ENCODE data around the gene LIMD2. TPM values are rescaled to one million over a fixed set of nuclear protein-coding genes. Genes with fewer than 3 reads are reported as not detected.

The LIMD2 gene
- total RNA-seq, 2 donors from 2014 or later: 97.5 to 111 TPM

DNA sequence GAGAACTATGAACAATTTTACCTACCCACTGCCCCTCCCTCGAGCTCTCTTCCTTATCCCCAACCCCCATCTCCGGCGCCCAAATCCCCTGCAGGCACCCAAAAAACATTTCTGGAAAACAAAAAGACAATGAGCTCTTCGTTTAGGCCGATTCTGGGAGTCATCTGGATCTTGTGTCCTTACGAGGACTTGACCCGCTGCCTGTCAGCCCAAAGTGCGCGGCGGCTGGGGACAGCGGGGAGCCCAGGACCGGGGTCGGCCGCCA lies 41.1 kb upstream of the LIMD2 start:
- Mint-ChIP-seq H3K4me3 (peak overlapping the region; percentile 87), H3K36me3 (ENCODE audit: low read depth) (peaks cover 9% of the 10 kb centered on the region), H3K27me3 (ENCODE audit: insufficient read depth) (no peaks in the 10 kb centered on the region), H3K4me1 (peaks cover 5% of the 10 kb centered on the region), H3K27ac (peak overlapping the region; percentile 92), H3K9me3 (no peaks in the 10 kb centered on the region)
- Histone ChIP-seq H3K27ac (ENCODE audit: low read depth, low read length) (peak overlapping the region; percentile 96), H3K9me3 (ENCODE audit: control insufficient read depth, low read length) (no peaks in the 10 kb centered on the region), H3K4me3 (ENCODE audit: low read length) (peak overlapping the region; percentile 98), H3K4me1 (ENCODE audit: control insufficient read depth, insufficient read depth, low read length) (no peaks in the 10 kb centered on the region), H3K27me3 (ENCODE audit: control insufficient read depth, insufficient read depth, low read length, poor library complexity, severe bottlenecking) (no peaks in the 10 kb centered on the region), H3K36me3 (ENCODE audit: control insufficient read depth, insufficient read depth, low read length) (peaks cover 8% of the 10 kb centered on the region), H3K9ac (ENCODE audit: extremely low read depth, low read length, poor library complexity, severe bottlenecking) (peak overlapping the region; percentile 80)
- 0% methylated on average over 6 to 14 of the region's 14 CpGs for WGBS, 2 experiments (ENCODE audit: insufficient coverage in 1 of 2, insufficient read length in 1 of 2)
- TF ChIP-seq, protein P1, sequence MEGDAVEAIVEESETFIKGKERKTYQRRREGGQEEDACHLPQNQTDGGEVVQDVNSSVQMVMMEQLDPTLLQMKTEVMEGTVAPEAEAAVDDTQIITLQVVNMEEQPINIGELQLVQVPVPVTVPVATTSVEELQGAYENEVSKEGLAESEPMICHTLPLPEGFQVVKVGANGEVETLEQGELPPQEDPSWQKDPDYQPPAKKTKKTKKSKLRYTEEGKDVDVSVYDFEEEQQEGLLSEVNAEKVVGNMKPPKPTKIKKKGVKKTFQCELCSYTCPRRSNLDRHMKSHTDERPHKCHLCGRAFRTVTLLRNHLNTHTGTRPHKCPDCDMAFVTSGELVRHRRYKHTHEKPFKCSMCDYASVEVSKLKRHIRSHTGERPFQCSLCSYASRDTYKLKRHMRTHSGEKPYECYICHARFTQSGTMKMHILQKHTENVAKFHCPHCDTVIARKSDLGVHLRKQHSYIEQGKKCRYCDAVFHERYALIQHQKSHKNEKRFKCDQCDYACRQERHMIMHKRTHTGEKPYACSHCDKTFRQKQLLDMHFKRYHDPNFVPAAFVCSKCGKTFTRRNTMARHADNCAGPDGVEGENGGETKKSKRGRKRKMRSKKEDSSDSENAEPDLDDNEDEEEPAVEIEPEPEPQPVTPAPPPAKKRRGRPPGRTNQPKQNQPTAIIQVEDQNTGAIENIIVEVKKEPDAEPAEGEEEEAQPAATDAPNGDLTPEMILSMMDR (conservative IDR thresholded peaks at IDR 0.05): no peak
- no peak for DNase-seq

GRCh38 chr17:63740464-63741142 lies 40.7 kb upstream of the LIMD2 start:
- H3K27ac ChIP-seq (ENCODE audit: low read depth, low read length): no peak overlapping the region
- Mint-ChIP-seq H3K9me3 (no peaks in the 10 kb centered on the region), H3K4me1 (peaks cover 5% of the 10 kb centered on the region), H3K4me3 (peak overlapping the region; percentile 87), H3K27me3 (ENCODE audit: insufficient read depth) (no peaks in the 10 kb centered on the region), H3K27ac (peak overlapping the region; percentile 92), H3K36me3 (ENCODE audit: low read depth) (peaks cover 5% of the 10 kb centered on the region)
- no peak for DNase-seq
- H3K9ac ChIP-seq (ENCODE audit: extremely low read depth, low read length, poor library complexity, severe bottlenecking): peak overlapping the region; percentile 80
- WGBS, 2 experiments (ENCODE audit: insufficient coverage in 1 of 2, insufficient read length in 1 of 2): 39 to 44% methylated on average over 5 to 7 of the region's 12 CpGs
- H3K27me3 ChIP-seq (ENCODE audit: control insufficient read depth, insufficient read depth, low read length, poor library complexity, severe bottlenecking): no peaks in the 10 kb centered on the region
- peak overlapping the region; percentile 98 for H3K4me3 ChIP-seq (ENCODE audit: low read length)
- no peaks in the 10 kb centered on the region for H3K4me1 ChIP-seq (ENCODE audit: control insufficient read depth, insufficient read depth, low read length)
- H3K9me3 ChIP-seq (ENCODE audit: control insufficient read depth, low read length): no peaks in the 10 kb centered on the region
- peaks cover 3% of the 10 kb centered on the region for H3K36me3 ChIP-seq (ENCODE audit: control insufficient read depth, insufficient read depth, low read length)
- TF ChIP-seq, protein P1 (conservative IDR thresholded peaks at IDR 0.05): no peak

GRCh38 chr17:63735691-63736090 lies 35.8 kb upstream of the LIMD2 start:
- peaks cover 4% of the 10 kb centered on the region for H3K36me3 Mint-ChIP-seq (ENCODE audit: low read depth)
- H3K4me3 Mint-ChIP-seq: no peak overlapping the region
- H3K27me3 Mint-ChIP-seq (ENCODE audit: insufficient read depth): no peaks in the 10 kb centered on the region
- H3K27me3 ChIP-seq (ENCODE audit: control insufficient read depth, insufficient read depth, low read length, poor library complexity, severe bottlenecking): no peaks in the 10 kb centered on the region
- DNase-seq: no peak
- H3K9me3 ChIP-seq (ENCODE audit: control insufficient read depth, low read length): no peaks in the 10 kb centered on the region
- H3K4me3 ChIP-seq (ENCODE audit: low read length): no peak overlapping the region
- H3K4me1 ChIP-seq (ENCODE audit: control insufficient read depth, insufficient read depth, low read length): no peaks in the 10 kb centered on the region
- no peak overlapping the region for H3K27ac Mint-ChIP-seq
- 96 to 97% methylated on average over 7 to 8 of the region's 8 CpGs for WGBS, 2 experiments (ENCODE audit: insufficient coverage in 1 of 2, insufficient read length in 1 of 2)
- H3K4me1 Mint-ChIP-seq: peaks cover 3% of the 10 kb centered on the region
- TF ChIP-seq, protein P1 (conservative IDR thresholded peaks at IDR 0.05): no peak
- no peaks in the 10 kb centered on the region for H3K9me3 Mint-ChIP-seq
- H3K27ac ChIP-seq (ENCODE audit: low read depth, low read length): no peak overlapping the region
- no peaks in the 10 kb centered on the region for H3K36me3 ChIP-seq (ENCODE audit: control insufficient read depth, insufficient read depth, low read length)
- no peak overlapping the region for H3K9ac ChIP-seq (ENCODE audit: extremely low read depth, low read length, poor library complexity, severe bottlenecking)

Data from endodermal cell (in vitro differentiated cells).